Testis (tissue), 3 donors: Measurements from ENCODE around the gene HMGA1. TPM values are rescaled to one million over a fixed set of nuclear protein-coding genes. Genes with fewer than 3 reads are reported as not detected.
"Not testable (repeated sequence)": the region's sequence is repeated elsewhere in the genome, so short reads cannot be mapped to it uniquely, and the experiment has no call there.

Experiments used
- DNase-seq: peaks from one replicate; pipeline ENCODE4 v3.0.0-alpha.2; 2019
- H3K27ac ChIP-seq, 2 donors: fragments of 200-600 bp; sonication (generic); one replicate each; pipeline ENCODE4 v1.5.1; 2019
- H3K27me3 ChIP-seq: fragments of 200-600 bp; sonication (generic); one replicate; pipeline ENCODE4 v1.5.1; 2019
- H3K36me3 ChIP-seq: fragments of 200-600 bp; sonication (generic); one replicate; pipeline ENCODE4 v1.5.1; 2017; ENCODE audit warnings: low read depth; ENCODE audit errors: missing control alignments
- H3K4me1 ChIP-seq: fragments of 200-600 bp; sonication (generic); one replicate; pipeline ENCODE4 v1.5.1; 2019
- H3K4me3 ChIP-seq, 2 donors: fragments of 200-600 bp; sonication (generic); one replicate each; pipeline ENCODE4 v1.5.1; 2017 to 2019
- H3K9me3 ChIP-seq: fragments of 200-600 bp; sonication (generic); one replicate; pipeline ENCODE4 v1.5.1; 2017
- POLR2A ChIP-seq: fragments of 450-650 bp; IDR thresholded peaks from one replicate; pipeline ENCODE4 v1.6.1; 2017; ENCODE audit warnings: antibody characterized with exemption, mild to moderate bottlenecking, moderate library complexity
- WGBS, 2 donors: methylation state at CpG; one replicate each; pipeline ENCODE4 v1.1.5; 2018; 5-methylcytosine and 5-hydroxymethylcytosine counted together
- intact Hi-C: fragments of 100-400 bp; cut with DNase I; formaldehyde crosslinking; loops from one replicate; pipeline ENCODE4 v1.15.1; 2023; ENCODE audit warnings: low total_unique reads
- polyA plus RNA-seq: library from polyadenylated mRNA; stranded (reverse); fragments of 350-450 nt; fragmentation: Illumina TruSeq; extraction: RNeasy Lipid Tissue Mini Kit (QIAGEN cat#74804); gene quantifications from one replicate; pipeline ENCODE4 v1.2.3, GENCODE V29; 2014; ENCODE audit warnings: low read depth, low replicate concordance; ENCODE audit not compliant: insufficient read depth
- total RNA-seq, 2 donors: library from RNA; depleted of rRNA; stranded (reverse); fragments of >200 nt; gene quantifications; one replicate each; pipeline ENCODE4 v1.2.3, GENCODE V29; 2016
- TF ChIP-seq, protein P1 (sequence below), 3 experiments: fragments of 450-650 bp in 2 of 3; fragments of 200-600 bp in 1 of 3; sonication (generic) in 1 of 3; IDR thresholded peaks; one replicate each; pipeline ENCODE4 v1.5.1; 2016 to 2019; ENCODE audit warnings: antibody characterized with exemption in 3 of 3, mild to moderate bottlenecking in 2 of 3, moderate library complexity in 1 of 3

HMGA1 gene
- total and polyA plus RNA-seq, 3 donors from 2014 or later, result 136 to 204 (median 184) TPM

DNA sequence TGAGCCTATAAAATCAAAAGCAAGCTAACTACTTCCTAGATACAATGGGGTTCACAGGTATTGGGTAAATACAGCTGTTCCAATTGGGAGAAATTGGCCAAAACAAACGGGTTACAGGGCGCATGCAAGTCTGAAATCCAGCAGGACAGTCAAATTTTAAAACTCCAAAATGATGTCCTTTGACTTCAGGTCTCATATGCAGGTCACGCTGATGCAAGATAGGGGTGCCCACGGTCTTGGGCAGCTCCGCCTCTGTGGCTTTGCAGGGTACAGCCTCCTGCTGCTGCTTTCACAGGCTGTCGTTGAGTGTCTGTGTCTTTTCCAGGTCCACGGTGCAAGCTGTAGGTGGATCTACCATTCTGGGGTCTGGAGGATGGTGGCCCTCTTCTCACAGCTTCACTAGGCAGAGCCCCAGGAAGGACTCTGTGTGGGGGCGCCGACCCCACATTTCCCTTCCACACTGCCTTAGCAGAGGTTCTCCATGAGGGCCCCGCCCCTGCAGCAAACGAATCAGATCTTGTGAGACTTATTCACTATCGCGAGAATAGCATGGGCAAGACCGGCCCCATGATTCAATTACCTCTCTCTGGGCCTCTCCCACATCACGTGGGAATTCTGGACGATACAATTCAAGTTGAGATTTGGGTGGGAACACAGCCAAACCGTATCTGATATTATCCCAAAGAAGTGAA is 24.0 kb downstream of the HMGA1 start:
- Histone ChIP-seq H3K9me3 (no peaks in the 10 kb centered on the region), H3K4me3 (no peak overlapping the region), H3K27me3 (no peaks in the 10 kb centered on the region), H3K36me3 (no peaks in the 10 kb centered on the region), H3K27ac (no peak overlapping the region), H3K4me1 (no peaks in the 10 kb centered on the region)
- peak; percentile 30 for DNase-seq
- intact Hi-C loops, result no loop called here
- TF ChIP-seq, protein P1, sequence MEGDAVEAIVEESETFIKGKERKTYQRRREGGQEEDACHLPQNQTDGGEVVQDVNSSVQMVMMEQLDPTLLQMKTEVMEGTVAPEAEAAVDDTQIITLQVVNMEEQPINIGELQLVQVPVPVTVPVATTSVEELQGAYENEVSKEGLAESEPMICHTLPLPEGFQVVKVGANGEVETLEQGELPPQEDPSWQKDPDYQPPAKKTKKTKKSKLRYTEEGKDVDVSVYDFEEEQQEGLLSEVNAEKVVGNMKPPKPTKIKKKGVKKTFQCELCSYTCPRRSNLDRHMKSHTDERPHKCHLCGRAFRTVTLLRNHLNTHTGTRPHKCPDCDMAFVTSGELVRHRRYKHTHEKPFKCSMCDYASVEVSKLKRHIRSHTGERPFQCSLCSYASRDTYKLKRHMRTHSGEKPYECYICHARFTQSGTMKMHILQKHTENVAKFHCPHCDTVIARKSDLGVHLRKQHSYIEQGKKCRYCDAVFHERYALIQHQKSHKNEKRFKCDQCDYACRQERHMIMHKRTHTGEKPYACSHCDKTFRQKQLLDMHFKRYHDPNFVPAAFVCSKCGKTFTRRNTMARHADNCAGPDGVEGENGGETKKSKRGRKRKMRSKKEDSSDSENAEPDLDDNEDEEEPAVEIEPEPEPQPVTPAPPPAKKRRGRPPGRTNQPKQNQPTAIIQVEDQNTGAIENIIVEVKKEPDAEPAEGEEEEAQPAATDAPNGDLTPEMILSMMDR (IDR thresholded peaks at IDR 0.05), result no peak
- TF ChIP-seq POLR2A, result no peak
- 52 to 75% methylated on average over 16 to 17 of the region's 17 CpGs for WGBS, 2 donors

DNA sequence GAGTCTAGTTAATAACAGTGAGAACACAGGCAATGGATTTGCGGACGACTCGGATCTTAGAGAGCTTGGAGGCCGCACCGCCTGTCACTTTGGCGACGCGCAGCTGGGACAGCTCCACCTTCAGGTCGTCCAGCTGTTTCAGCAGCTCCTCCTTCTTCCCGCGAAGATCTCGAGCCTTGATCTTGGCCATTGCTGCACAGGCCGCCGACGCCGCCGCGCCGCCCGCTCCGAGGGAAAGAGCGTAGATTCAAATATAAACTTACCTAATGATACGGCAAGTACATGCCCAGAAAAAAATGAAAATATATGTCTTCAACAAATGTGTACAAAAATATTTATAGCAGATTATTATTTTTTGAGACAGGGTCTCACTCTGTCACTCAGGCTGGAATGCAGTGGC is 26.8 kb downstream of the HMGA1 start:
- 52 to 61% methylated on average over 21 to 23 of the region's 23 CpGs for WGBS, 2 donors

DNA sequence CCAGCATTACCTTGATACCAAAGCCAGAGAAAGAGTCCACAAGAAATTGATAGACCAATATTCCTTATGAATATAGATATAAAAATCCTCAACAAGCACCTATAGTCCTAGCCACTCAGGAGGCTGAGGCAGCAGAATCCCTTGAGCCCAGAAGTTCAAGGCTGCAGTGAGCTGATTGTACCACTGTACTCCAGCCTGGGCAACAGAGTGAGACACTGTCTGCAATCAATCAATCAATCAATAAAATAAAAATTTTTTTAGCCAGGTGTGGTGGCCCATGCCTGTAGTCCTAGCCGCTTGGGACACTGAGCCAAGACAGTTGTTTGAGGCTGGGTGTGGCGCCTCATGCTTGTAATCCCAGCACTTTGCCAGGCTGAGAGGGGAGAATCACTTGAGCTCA is 31.1 kb downstream of the HMGA1 start:
- H3K4me1 ChIP-seq, result no peaks in the 10 kb centered on the region
- H3K27ac ChIP-seq, result no peak overlapping the region
- no peak for TF ChIP-seq POLR2A
- TF ChIP-seq, protein P1 (IDR thresholded peaks at IDR 0.05), result no peak
- no peaks in the 10 kb centered on the region for H3K36me3 ChIP-seq
- H3K4me3 ChIP-seq, result no peak overlapping the region
- H3K27me3 ChIP-seq, result no peaks in the 10 kb centered on the region
- intact Hi-C loops, result no loop called here
- H3K9me3 ChIP-seq, result no peaks in the 10 kb centered on the region
- DNase-seq, result no peak
- WGBS, 2 donors, result 95 to 100% methylated on average over 2 of the region's 2 CpGs

More for the DNA sequence above, 26.8 kb downstream of the HMGA1 start:
- peak overlapping the region in 1 of 2 donors; percentile 14 for H3K4me3 ChIP-seq
- H3K27me3 ChIP-seq, DNase-seq, intact Hi-C loops, H3K4me1 ChIP-seq, H3K36me3 ChIP-seq, H3K9me3 ChIP-seq, H3K27ac ChIP-seq: not testable (repeated sequence)

DNA sequence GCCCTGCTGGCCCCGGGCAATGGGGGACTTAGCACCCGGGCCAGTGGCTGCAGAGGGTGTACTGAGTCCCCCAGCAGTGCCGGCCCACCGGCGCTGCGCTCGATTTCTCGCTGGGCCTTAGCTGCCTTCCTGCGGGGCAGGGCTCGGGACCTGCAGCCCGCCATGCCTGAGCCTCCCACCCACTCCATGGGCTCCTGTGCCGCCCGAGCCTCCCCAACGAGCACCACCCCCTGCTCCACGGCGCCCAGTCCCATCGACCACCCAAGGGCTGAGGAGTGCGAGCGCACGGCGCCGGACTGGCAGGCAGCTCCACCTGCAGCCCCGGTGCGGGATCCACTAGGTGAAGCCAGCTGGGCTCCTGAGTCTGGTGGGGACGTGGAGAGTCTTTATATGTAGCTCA is 32.5 kb downstream of the HMGA1 start:
- H3K4me1 ChIP-seq, H3K9me3 ChIP-seq, DNase-seq, H3K36me3 ChIP-seq, H3K27ac ChIP-seq, H3K27me3 ChIP-seq, intact Hi-C loops: not testable (repeated sequence)
- H3K4me3 ChIP-seq, result peak overlapping the region in 1 of 2 donors; percentile 26
- WGBS, 2 donors, result 69% methylated on average over 12 of the region's 25 CpGs; no CpG with 5 or more reads in 1 of the 2 donors

DNA sequence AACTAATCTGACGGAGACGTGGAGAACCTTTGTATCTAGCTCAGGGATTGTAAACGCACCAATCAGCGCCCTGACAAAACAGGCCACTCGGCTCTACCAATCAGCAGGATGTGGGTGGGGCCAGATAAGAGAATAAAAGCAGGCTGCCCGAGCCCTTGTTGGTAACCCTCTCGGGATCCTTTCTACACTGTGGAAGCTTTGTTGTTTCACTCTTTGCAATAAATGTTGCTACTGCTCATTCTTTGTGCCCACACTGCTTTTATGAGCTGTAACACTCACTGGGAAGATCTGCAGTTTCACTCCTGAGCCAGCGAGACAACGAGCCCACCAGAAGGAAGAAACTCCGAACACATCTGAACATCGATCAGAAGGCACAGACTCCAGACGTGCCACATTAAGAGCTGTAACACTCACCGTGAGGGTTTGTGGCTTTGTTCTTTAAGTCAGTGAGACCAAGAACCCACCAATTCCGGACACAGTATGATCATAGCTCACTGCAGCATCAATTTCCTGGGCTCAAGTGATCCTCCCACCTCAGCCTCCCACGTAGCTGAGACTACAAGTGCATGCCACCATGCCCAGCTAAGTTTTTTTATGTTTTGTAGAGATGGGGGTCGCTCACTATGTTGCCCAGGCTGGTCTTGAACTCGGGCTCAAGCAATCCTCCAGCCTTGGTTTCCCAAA is 33.1 kb downstream of the HMGA1 start:
- intact Hi-C loops, H3K4me3 ChIP-seq, H3K27me3 ChIP-seq, H3K4me1 ChIP-seq, H3K27ac ChIP-seq, H3K36me3 ChIP-seq, H3K9me3 ChIP-seq: not testable (repeated sequence)
- peak; percentile 40 for DNase-seq
- 52 to 74% methylated on average over 15 to 17 of the region's 17 CpGs for WGBS, 2 donors

DNA sequence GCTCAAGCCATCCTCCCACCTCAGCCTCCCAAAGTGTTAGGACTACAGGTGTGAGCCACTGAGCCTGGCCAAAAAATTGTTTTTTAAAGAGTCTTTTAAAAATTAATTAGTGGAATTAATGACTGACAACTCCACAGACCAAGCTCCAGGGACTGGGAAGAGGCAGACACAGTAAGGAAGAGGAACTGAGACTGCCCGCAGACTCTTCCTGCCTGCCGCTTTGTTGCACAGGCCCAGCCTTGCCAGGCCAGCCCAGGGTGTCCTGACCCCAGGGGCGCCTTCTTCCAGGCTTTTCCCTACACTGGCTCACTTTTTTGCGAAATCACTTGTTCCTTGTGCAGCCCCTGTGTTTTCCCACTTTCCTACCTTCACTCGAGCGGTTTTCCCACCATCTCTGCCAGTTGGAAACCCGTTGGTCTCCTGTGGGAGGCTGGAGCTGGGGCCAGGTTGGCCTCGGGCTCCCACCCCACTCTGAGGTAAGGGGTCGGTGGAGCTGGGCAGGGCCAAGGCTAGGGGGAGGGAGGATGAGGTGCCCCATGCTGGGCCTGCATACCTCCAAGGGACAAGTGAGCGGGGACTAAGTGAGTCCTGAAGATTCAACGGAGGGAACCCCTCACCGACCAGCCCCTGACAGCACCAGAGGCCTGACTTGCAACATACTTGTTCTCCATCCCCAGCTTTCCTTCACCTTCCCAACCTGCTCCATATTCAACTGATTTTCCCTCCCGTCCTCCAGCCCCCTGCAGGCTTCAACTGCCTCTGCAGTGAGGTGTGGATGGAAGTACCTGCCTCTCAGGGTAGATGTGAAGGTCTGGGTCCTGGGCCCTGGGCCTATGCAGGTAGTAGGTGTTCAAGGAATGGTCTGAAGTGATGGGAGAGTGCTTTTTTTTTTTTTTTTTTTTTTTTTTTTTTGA is 35.6 kb downstream of the HMGA1 start:
- no peaks in the 10 kb centered on the region for H3K9me3 ChIP-seq
- H3K4me1 ChIP-seq, result no peaks in the 10 kb centered on the region
- no peak overlapping the region for H3K27ac ChIP-seq
- no peak overlapping the region for H3K4me3 ChIP-seq
- TF ChIP-seq, protein P1 (IDR thresholded peaks at IDR 0.05), result no peak
- no peak for TF ChIP-seq POLR2A
- WGBS, 2 donors, result 89 to 92% methylated on average over 13 of the region's 13 CpGs
- intact Hi-C loops, result no loop called here
- no peak for DNase-seq
- no peaks in the 10 kb centered on the region for H3K36me3 ChIP-seq
- no peaks in the 10 kb centered on the region for H3K27me3 ChIP-seq
